Calu3 (cell line): ENCODE data around the gene ANKRD13D. TPM values are rescaled to one million over a fixed set of nuclear protein-coding genes. Genes with fewer than 3 reads are reported as not detected.

Experiments
- BruUV-seq: library from RNA; stranded (reverse); fragments of 400-500 nt; replicated peaks from 2 replicates; lab custom pipeline; 2021; lab: Mats Ljungman, UMichigan
- CTCF ChIA-PET: fragments of 300-600 bp; sonication (Branson Sonifier 250); formaldehyde crosslinking; loops from one replicate; lab custom pipeline; 2022; ENCODE audit warnings: antibody characterized with exemption; lab: Charles Lee
- DNase-seq: peaks from one replicate; pipeline ENCODE4 v3.0.0; 2022
- H3K27ac Mint-ChIP-seq: one replicate; pipeline ENCODE4 v1.8.0; 2022; ENCODE audit warnings: mixed read lengths; ENCODE audit not compliant: unreplicated experiment
- H3K27me3 Mint-ChIP-seq: one replicate; pipeline ENCODE4 v1.8.0; 2022; ENCODE audit warnings: mixed read lengths; ENCODE audit not compliant: unreplicated experiment
- H3K36me3 Mint-ChIP-seq: one replicate; pipeline ENCODE4 v1.8.0; 2022; ENCODE audit warnings: mild to moderate bottlenecking, moderate library complexity, mixed read lengths; ENCODE audit not compliant: insufficient read depth, unreplicated experiment
- H3K4me1 Mint-ChIP-seq: one replicate; pipeline ENCODE4 v1.8.0; 2022; ENCODE audit warnings: mild to moderate bottlenecking, low read depth, mixed read lengths; ENCODE audit not compliant: unreplicated experiment
- H3K4me3 Mint-ChIP-seq: one replicate; pipeline ENCODE4 v1.8.0; 2022; ENCODE audit warnings: mild to moderate bottlenecking, low read depth, moderate library complexity, mixed read lengths; ENCODE audit not compliant: unreplicated experiment
- H3K9me3 Mint-ChIP-seq: one replicate; pipeline ENCODE4 v1.8.0; 2022; ENCODE audit warnings: low read depth, mixed read lengths; ENCODE audit not compliant: unreplicated experiment
- intact Hi-C: fragments of 100-400 bp; cut with micrococcal nuclease; formaldehyde crosslinking; loops from one replicate; pipeline ENCODE4 v1.10.0; 2022; ENCODE audit not compliant: unreplicated experiment
- total RNA-seq: library from RNA; stranded (reverse); gene quantifications from 2 replicates; pipeline ENCODE4 v1.2.3, GENCODE V29; 2022
- TF ChIP-seq, protein P1 (sequence below): fragments of 200-600 bp; IDR thresholded peaks from one replicate; pipeline ENCODE4 v1.8.0; 2022; ENCODE audit warnings: antibody characterized with exemption; ENCODE audit not compliant: unreplicated experiment

ANKRD13D gene
- total RNA-seq, 1 experiment from 2014 or later: 50.8 TPM

DNA sequence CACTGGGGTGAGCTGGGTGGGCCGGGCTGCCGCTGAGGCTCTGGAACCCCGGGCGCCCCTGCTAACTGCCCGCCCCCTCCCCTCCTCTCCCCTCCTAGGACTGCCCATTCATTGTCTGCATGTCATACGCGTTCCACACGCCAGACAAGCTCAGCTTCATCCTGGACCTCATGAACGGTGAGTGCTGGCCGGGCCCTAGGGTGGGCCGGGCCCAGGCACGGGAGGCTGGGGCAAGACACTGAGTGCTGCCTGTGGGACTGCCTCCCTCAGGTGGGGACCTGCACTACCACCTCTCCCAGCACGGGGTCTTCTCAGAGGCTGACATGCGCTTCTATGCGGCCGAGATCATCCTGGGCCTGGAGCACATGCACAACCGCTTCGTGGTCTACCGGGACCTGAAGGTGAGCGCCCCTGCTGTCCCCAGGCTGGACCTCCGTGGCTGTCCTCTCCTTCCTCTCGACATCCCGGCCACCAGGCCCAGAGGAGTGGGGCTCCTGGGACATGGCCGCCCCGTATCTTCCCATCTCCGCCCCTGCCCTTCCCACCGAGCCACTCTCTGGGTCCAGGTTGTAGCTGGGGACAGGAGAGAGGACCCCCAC is 7.5 kb upstream of the ANKRD13D start:
- Mint-ChIP-seq H3K36me3 (peaks cover 67% of the 10 kb centered on the region), H3K4me3 (no peak overlapping the region), H3K9me3 (no peaks in the 10 kb centered on the region), H3K27ac (no peak overlapping the region), H3K27me3 (no peaks in the 10 kb centered on the region), H3K4me1 (no peaks in the 10 kb centered on the region)
- CTCF ChIA-PET: no interaction called here
- TF ChIP-seq, protein P1, sequence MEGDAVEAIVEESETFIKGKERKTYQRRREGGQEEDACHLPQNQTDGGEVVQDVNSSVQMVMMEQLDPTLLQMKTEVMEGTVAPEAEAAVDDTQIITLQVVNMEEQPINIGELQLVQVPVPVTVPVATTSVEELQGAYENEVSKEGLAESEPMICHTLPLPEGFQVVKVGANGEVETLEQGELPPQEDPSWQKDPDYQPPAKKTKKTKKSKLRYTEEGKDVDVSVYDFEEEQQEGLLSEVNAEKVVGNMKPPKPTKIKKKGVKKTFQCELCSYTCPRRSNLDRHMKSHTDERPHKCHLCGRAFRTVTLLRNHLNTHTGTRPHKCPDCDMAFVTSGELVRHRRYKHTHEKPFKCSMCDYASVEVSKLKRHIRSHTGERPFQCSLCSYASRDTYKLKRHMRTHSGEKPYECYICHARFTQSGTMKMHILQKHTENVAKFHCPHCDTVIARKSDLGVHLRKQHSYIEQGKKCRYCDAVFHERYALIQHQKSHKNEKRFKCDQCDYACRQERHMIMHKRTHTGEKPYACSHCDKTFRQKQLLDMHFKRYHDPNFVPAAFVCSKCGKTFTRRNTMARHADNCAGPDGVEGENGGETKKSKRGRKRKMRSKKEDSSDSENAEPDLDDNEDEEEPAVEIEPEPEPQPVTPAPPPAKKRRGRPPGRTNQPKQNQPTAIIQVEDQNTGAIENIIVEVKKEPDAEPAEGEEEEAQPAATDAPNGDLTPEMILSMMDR: no peak
- DNase-seq: no peak
- no TSS peak for BruUV-seq
- intact Hi-C loops: no loop called here

DNA sequence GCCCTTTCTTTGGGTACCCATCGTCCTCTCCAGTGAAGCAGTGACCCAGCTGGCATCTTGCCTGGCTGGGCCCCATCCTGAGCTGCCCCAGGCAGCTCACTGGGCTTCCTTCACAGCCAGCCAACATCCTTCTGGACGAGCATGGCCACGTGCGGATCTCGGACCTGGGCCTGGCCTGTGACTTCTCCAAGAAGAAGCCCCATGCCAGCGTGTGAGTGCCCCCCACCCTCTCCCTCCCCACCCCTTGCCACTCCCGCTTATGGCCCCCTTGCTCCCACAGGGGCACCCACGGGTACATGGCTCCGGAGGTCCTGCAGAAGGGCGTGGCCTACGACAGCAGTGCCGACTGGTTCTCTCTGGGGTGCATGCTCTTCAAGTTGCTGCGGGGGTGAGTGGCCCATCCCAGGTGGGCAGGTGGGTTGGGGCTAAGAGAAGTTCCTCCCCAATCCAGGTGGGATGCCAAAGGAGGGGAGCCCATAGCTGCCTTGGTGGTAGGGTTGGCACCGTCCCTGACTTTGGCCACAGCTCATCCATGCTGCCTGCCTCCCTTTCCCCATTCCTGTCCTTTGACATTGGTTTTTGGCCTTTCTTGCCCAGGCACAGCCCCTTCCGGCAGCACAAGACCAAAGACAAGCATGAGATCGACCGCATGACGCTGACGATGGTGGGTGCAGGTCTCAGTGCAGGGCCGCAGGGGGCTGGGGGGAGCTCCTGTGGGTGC is 6.8 kb upstream of the ANKRD13D start:
- BruUV-seq: no TSS peak
- Mint-ChIP-seq H3K36me3 (peaks cover 65% of the 10 kb centered on the region), H3K27me3 (no peaks in the 10 kb centered on the region), H3K4me1 (peaks cover 6% of the 10 kb centered on the region), H3K9me3 (no peaks in the 10 kb centered on the region), H3K4me3 (no peak overlapping the region), H3K27ac (no peak overlapping the region)
- CTCF ChIA-PET: interaction anchor here (1.7 kb wide), 1 partner anchor 35 kb away, joined by 5 read pairs; no protein-coding TSS in a partner anchor
- intact Hi-C loops: no loop called here
- TF ChIP-seq, protein P1: no peak
- no peak for DNase-seq

DNA sequence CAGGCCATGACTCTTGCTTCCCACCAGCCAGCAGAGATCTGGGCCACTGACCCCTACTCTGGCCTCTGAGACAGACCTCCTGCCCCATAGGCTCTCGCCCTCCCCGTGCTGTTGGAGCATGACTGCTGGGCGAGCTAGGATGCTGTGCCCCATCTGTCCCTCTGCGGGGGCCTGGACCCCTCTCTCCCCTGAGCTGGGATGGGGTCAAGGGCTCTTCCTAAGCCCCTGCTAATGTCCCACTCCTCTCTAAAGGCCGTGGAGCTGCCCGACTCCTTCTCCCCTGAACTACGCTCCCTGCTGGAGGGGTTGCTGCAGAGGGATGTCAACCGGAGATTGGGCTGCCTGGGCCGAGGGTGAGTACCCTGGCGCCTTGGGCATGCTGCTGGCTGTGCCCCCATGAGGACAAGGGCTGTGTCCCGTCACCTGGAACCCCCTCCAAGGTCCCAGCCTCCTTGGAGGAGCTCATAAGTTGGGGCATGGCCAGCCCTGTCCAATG is 6.2 kb upstream of the ANKRD13D start:
- intact Hi-C loops: no loop called here
- Mint-ChIP-seq H3K36me3 (peaks cover 70% of the 10 kb centered on the region), H3K27me3 (no peaks in the 10 kb centered on the region), H3K4me3 (no peak overlapping the region), H3K9me3 (no peaks in the 10 kb centered on the region), H3K27ac (no peak overlapping the region), H3K4me1 (peaks cover 12% of the 10 kb centered on the region)
- BruUV-seq: no TSS peak
- no peak for DNase-seq
- CTCF ChIA-PET: interaction anchor here (1.7 kb wide), 1 partner anchor 35 kb away, joined by 5 read pairs; no protein-coding TSS in a partner anchor
- TF ChIP-seq, protein P1: no peak

DNA sequence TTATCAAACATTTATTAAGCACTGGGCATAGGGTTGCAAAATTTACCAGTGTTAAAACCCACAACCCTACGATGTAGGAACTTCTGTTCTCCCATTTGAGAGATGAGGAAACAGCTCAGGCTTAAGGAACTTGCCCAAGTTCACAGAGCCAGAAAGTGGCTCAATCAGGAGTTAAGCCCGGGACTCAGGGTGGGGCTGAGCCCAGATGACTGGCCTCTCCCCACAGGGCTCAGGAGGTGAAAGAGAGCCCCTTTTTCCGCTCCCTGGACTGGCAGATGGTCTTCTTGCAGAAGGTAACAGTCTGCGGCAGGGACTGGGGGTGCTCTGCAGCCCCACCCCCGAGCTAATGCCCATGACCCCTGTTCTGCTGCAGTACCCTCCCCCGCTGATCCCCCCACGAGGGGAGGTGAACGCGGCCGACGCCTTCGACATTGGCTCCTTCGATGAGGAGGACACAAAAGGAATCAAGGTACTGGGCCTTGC is 5.6 kb upstream of the ANKRD13D start:
- TF ChIP-seq, protein P1: no peak
- Mint-ChIP-seq H3K4me1 (peaks cover 15% of the 10 kb centered on the region), H3K4me3 (no peak overlapping the region), H3K27ac (no peak overlapping the region), H3K27me3 (no peaks in the 10 kb centered on the region), H3K9me3 (no peaks in the 10 kb centered on the region), H3K36me3 (peaks cover 75% of the 10 kb centered on the region)
- intact Hi-C loops: no loop called here
- DNase-seq: no peak
- CTCF ChIA-PET: interaction anchor here (1.7 kb wide), 1 partner anchor 34 kb away, joined by 5 read pairs; no protein-coding TSS in a partner anchor
- no TSS peak for BruUV-seq
